Measurements from ENCODE around the gene TACC2.

The TACC2 gene

DNA sequence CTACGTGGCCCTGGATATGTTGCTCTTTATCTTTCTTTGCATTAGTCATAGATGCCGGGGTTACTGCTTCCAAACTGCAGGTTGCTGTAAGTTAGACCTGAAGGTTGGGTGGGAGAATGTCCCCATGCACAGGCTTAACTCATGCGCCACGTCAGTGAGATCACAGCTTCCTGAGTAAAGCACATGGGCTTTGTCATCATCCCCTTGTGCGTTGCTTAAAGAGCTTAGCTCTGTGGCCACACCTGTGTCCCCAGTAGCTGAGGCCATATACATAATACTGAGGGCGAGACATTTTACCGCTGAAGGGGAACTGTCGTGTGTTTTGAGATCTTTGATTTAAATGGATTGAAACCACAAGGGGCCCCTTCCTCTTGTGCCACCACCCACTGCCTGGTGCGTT is 236.4 kb downstream of the TACC2 start:
- Histone ChIP-seq H3K23ac (ENCODE audit: low read length) (no peak overlapping the region), H3K4ac (ENCODE audit: low read depth, low read length) (no peak overlapping the region), H2BK120ac (ENCODE audit: low read depth, low read length) (no peak overlapping the region), H2AK5ac (ENCODE audit: low read length) (no peak overlapping the region), H3K4me3 (ENCODE audit: low read length) (no peak overlapping the region), H2BK15ac (replicated peaks; ENCODE audit: low read depth) (no peak overlapping the region), H3K9ac (ENCODE audit: low read length) (no peak overlapping the region), H3K79me1 (ENCODE audit: low read length) (no peaks in the 10 kb centered on the region), H3K56ac (ENCODE audit: low read length) (no peak overlapping the region), H3K27me3 (ENCODE audit: insufficient read depth, low read length, poor library complexity) (no peaks in the 10 kb centered on the region), H3K79me2 (ENCODE audit: control insufficient read depth, insufficient read depth, low read length) (no peaks in the 10 kb centered on the region), H2BK5ac (ENCODE audit: low read length) (no peak overlapping the region), H3K27ac (ENCODE audit: low read depth, low read length) (no peak overlapping the region), H3K4me2 (ENCODE audit: low read length) (no peak overlapping the region), H4K5ac (ENCODE audit: low read length) (no peak overlapping the region), H4K8ac (ENCODE audit: low read depth, low read length) (no peak overlapping the region), H3K4me1 (ENCODE audit: control insufficient read depth, low read depth, low read length) (no peaks in the 10 kb centered on the region), H3K36me3 (ENCODE audit: control insufficient read depth, insufficient read depth, low read length) (peaks cover 6% of the 10 kb centered on the region), H3K18ac (ENCODE audit: low read length) (no peak overlapping the region)
- WGBS (ENCODE audit: extremely low coverage, insufficient coverage, low lambda C conversion rate), result no CpG with 5 or more reads among the region's 9 CpGs
- no peak for DNase-seq

GRCh38 chr10:122227754-122228153 is 238.8 kb downstream of the TACC2 start:
- Histone ChIP-seq H3K79me2 (ENCODE audit: control insufficient read depth, insufficient read depth, low read length) (no peaks in the 10 kb centered on the region), H3K23ac (ENCODE audit: low read length) (no peak overlapping the region), H3K9ac (ENCODE audit: low read length) (no peak overlapping the region), H2BK120ac (ENCODE audit: low read depth, low read length) (no peak overlapping the region), H2AK5ac (ENCODE audit: low read length) (no peak overlapping the region), H3K4me1 (ENCODE audit: control insufficient read depth, low read depth, low read length) (no peaks in the 10 kb centered on the region), H3K4me2 (ENCODE audit: low read length) (no peak overlapping the region), H3K79me1 (ENCODE audit: low read length) (no peaks in the 10 kb centered on the region), H3K56ac (ENCODE audit: low read length) (no peak overlapping the region), H3K27me3 (ENCODE audit: insufficient read depth, low read length, poor library complexity) (no peaks in the 10 kb centered on the region), H2BK5ac (ENCODE audit: low read length) (no peak overlapping the region), H3K4ac (ENCODE audit: low read depth, low read length) (no peak overlapping the region), H4K5ac (ENCODE audit: low read length) (no peak overlapping the region), H3K18ac (ENCODE audit: low read length) (no peak overlapping the region), H3K4me3 (ENCODE audit: low read length) (no peak overlapping the region), H3K27ac (ENCODE audit: low read depth, low read length) (no peak overlapping the region), H3K36me3 (ENCODE audit: control insufficient read depth, insufficient read depth, low read length) (peaks cover 6% of the 10 kb centered on the region), H4K8ac (ENCODE audit: low read depth, low read length) (no peak overlapping the region), H2BK15ac (replicated peaks; ENCODE audit: low read depth) (no peak overlapping the region)
- DNase-seq, result no peak
- whole genome bisulfite sequencing (ENCODE audit: extremely low coverage, insufficient coverage, low lambda C conversion rate), result no CpG with 5 or more reads among the region's 4 CpGs

DNA sequence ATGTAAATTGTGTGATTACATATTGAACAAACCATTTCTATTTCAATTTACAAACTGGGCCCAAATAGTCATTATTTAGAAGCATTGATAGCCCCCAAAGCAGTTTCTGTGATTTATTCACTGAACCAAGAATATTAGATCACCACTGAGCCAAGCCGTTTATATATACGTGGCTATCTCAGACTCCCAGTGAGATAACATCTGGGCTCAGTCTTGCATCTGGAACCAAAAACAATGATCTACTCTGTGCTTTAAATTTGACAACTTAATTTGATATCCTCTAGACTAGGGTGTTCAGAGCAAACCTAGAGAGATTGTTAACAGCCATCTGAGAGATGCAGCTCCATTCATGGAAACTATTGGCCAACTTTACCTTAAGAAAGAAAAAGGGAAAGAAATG is 240.7 kb downstream of the TACC2 start:
- Histone ChIP-seq H3K4me2 (ENCODE audit: low read length) (no peak overlapping the region), H3K27ac (ENCODE audit: low read depth, low read length) (no peak overlapping the region), H3K23ac (ENCODE audit: low read length) (no peak overlapping the region), H2BK15ac (replicated peaks; ENCODE audit: low read depth) (no peak overlapping the region), H3K27me3 (ENCODE audit: insufficient read depth, low read length, poor library complexity) (no peaks in the 10 kb centered on the region), H4K8ac (ENCODE audit: low read depth, low read length) (no peak overlapping the region), H3K9ac (ENCODE audit: low read length) (no peak overlapping the region), H2AK5ac (ENCODE audit: low read length) (no peak overlapping the region), H3K56ac (ENCODE audit: low read length) (no peak overlapping the region), H3K36me3 (ENCODE audit: control insufficient read depth, insufficient read depth, low read length) (peaks cover 6% of the 10 kb centered on the region), H3K18ac (ENCODE audit: low read length) (no peak overlapping the region), H2BK5ac (ENCODE audit: low read length) (no peak overlapping the region), H3K4me3 (ENCODE audit: low read length) (no peak overlapping the region), H3K4ac (ENCODE audit: low read depth, low read length) (no peak overlapping the region), H3K79me2 (ENCODE audit: control insufficient read depth, insufficient read depth, low read length) (no peaks in the 10 kb centered on the region), H2BK120ac (ENCODE audit: low read depth, low read length) (no peak overlapping the region), H3K4me1 (ENCODE audit: control insufficient read depth, low read depth, low read length) (no peaks in the 10 kb centered on the region), H3K79me1 (ENCODE audit: low read length) (no peaks in the 10 kb centered on the region), H4K5ac (ENCODE audit: low read length) (no peak overlapping the region)
- DNase-seq, result no peak
- no CpG with 5 or more reads among the region's 2 CpGs for whole genome bisulfite sequencing (ENCODE audit: extremely low coverage, insufficient coverage, low lambda C conversion rate)

- H2BK15ac ChIP-seq (replicated peaks; ENCODE audit: low read depth), result no peak overlapping the region
- H2BK5ac ChIP-seq (ENCODE audit: low read length), result no peak overlapping the region
- no peaks in the 10 kb centered on the region for H3K27me3 ChIP-seq (ENCODE audit: insufficient read depth, low read length, poor library complexity)
- no peak overlapping the region for H4K8ac ChIP-seq (ENCODE audit: low read depth, low read length)
- H3K23ac ChIP-seq (ENCODE audit: low read length), result no peak overlapping the region
- no peak overlapping the region for H2AK5ac ChIP-seq (ENCODE audit: low read length)
- H3K18ac ChIP-seq (ENCODE audit: low read length), result no peak overlapping the region
- H3K9ac ChIP-seq (ENCODE audit: low read length), result no peak overlapping the region
- H3K4me2 ChIP-seq (ENCODE audit: low read length), result no peak overlapping the region
- no peaks in the 10 kb centered on the region for H3K4me1 ChIP-seq (ENCODE audit: control insufficient read depth, low read depth, low read length)
- no peak overlapping the region for H3K4ac ChIP-seq (ENCODE audit: low read depth, low read length)
- no peak for DNase-seq
- H3K27ac ChIP-seq (ENCODE audit: low read depth, low read length), result no peak overlapping the region
- H3K79me1 ChIP-seq (ENCODE audit: low read length), result no peaks in the 10 kb centered on the region
- H3K36me3 ChIP-seq (ENCODE audit: control insufficient read depth, insufficient read depth, low read length), result peaks cover 5% of the 10 kb centered on the region
- H3K56ac ChIP-seq (ENCODE audit: low read length), result no peak overlapping the region
- H2BK120ac ChIP-seq (ENCODE audit: low read depth, low read length), result no peak overlapping the region
- H4K5ac ChIP-seq (ENCODE audit: low read length), result no peak overlapping the region
- no peak overlapping the region for H3K4me3 ChIP-seq (ENCODE audit: low read length)
- WGBS (ENCODE audit: extremely low coverage, insufficient coverage, low lambda C conversion rate), result no CpG with 5 or more reads among the region's 19 CpGs
- no peaks in the 10 kb centered on the region for H3K79me2 ChIP-seq (ENCODE audit: control insufficient read depth, insufficient read depth, low read length)
Observed at GRCh38 chr10:122230222-122230621, 241.3 kb downstream of the TACC2 start.

- Histone ChIP-seq H3K4me3 (ENCODE audit: low read length) (no peak overlapping the region), H3K18ac (ENCODE audit: low read length) (no peak overlapping the region), H2BK5ac (ENCODE audit: low read length) (no peak overlapping the region), H3K36me3 (ENCODE audit: control insufficient read depth, insufficient read depth, low read length) (no peaks in the 10 kb centered on the region), H2BK120ac (ENCODE audit: low read depth, low read length) (no peak overlapping the region), H3K9ac (ENCODE audit: low read length) (no peak overlapping the region), H3K4me2 (ENCODE audit: low read length) (no peak overlapping the region), H3K79me2 (ENCODE audit: control insufficient read depth, insufficient read depth, low read length) (no peaks in the 10 kb centered on the region), H3K4me1 (ENCODE audit: control insufficient read depth, low read depth, low read length) (no peaks in the 10 kb centered on the region), H3K27me3 (ENCODE audit: insufficient read depth, low read length, poor library complexity) (no peaks in the 10 kb centered on the region), H3K79me1 (ENCODE audit: low read length) (no peaks in the 10 kb centered on the region), H4K8ac (ENCODE audit: low read depth, low read length) (no peak overlapping the region), H2AK5ac (ENCODE audit: low read length) (no peak overlapping the region), H3K23ac (ENCODE audit: low read length) (no peak overlapping the region), H3K56ac (ENCODE audit: low read length) (no peak overlapping the region), H2BK15ac (replicated peaks; ENCODE audit: low read depth) (no peak overlapping the region), H3K4ac (ENCODE audit: low read depth, low read length) (no peak overlapping the region), H4K5ac (ENCODE audit: low read length) (no peak overlapping the region), H3K27ac (ENCODE audit: low read depth, low read length) (no peak overlapping the region)
- DNase-seq, result no peak
- no CpG with 5 or more reads among the region's 3 CpGs for WGBS (ENCODE audit: extremely low coverage, insufficient coverage, low lambda C conversion rate)
Observed at GRCh38 chr10:122232769-122233168, 243.8 kb downstream of the TACC2 start.

- Histone ChIP-seq H3K36me3 (ENCODE audit: control insufficient read depth, insufficient read depth, low read length) (no peaks in the 10 kb centered on the region), H3K27ac (ENCODE audit: low read depth, low read length) (no peak overlapping the region)
Observed at GRCh38 chr10:122233857-122234348, 244.9 kb downstream of the TACC2 start.

More at GRCh38 chr10:122233857-122234348, 244.9 kb downstream of the TACC2 start:
- no peak for DNase-seq
- Histone ChIP-seq H4K5ac (ENCODE audit: low read length) (no peak overlapping the region), H3K79me2 (ENCODE audit: control insufficient read depth, insufficient read depth, low read length) (no peaks in the 10 kb centered on the region), H3K4me1 (ENCODE audit: control insufficient read depth, low read depth, low read length) (no peaks in the 10 kb centered on the region), H4K8ac (ENCODE audit: low read depth, low read length) (no peak overlapping the region), H2BK120ac (ENCODE audit: low read depth, low read length) (no peak overlapping the region), H3K4me2 (ENCODE audit: low read length) (no peak overlapping the region), H2AK5ac (ENCODE audit: low read length) (no peak overlapping the region), H3K56ac (ENCODE audit: low read length) (no peak overlapping the region), H2BK15ac (replicated peaks; ENCODE audit: low read depth) (no peak overlapping the region), H3K79me1 (ENCODE audit: low read length) (no peaks in the 10 kb centered on the region), H3K4me3 (ENCODE audit: low read length) (no peak overlapping the region), H2BK5ac (ENCODE audit: low read length) (no peak overlapping the region), H3K18ac (ENCODE audit: low read length) (no peak overlapping the region), H3K27me3 (ENCODE audit: insufficient read depth, low read length, poor library complexity) (no peaks in the 10 kb centered on the region), H3K4ac (ENCODE audit: low read depth, low read length) (no peak overlapping the region), H3K23ac (ENCODE audit: low read length) (no peak overlapping the region), H3K9ac (ENCODE audit: low read length) (no peak overlapping the region)
- no CpG with 5 or more reads among the region's 11 CpGs for WGBS (ENCODE audit: extremely low coverage, insufficient coverage, low lambda C conversion rate)

Data from mesendoderm (in vitro differentiated cells).